Measurements from ENCODE around the gene PTAFR. TPM values are rescaled to one million over a fixed set of nuclear protein-coding genes. Genes with fewer than 3 reads are reported as not detected.
A peak's percentile ranks its signal among the peaks of the same experiment; 100 is the strongest.

The PTAFR gene
- total RNA-seq, 6 donors from 2014 or later, result 10.5 to 42.3 (median 22.0) TPM

DNA sequence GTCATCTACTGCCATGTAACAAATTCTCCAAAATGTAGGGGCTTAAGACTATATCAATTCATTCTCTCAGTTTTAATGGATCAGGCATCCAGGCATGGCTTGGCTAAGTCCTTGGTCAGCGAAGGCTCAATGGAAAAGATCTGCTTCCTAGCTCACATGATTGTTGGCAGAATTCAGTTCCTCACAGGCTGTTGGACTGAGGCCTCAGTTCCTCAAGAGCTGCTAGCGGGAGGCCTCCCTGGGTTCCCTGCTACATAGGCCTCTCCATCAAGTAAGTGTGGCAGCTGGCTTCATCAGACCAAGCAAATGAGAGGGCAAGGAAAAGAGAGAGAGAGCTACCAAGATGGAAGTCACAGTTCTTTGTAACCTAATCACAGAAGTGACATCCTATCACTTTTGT, 68.5 kb downstream of the PTAFR start:
- H3K4me3 ChIP-seq, result no peak overlapping the region
- peak overlapping the region in 1 of 4 donors; percentile 6 for H3K27ac ChIP-seq
- 86 to 90% methylated on average over 2 of the region's 2 CpGs for WGBS, 2 donors
- DNase-seq, result no peak
- ATAC-seq (ENCODE audit: low FRiP score in 2 of 2), result no peak
- no peaks in the 10 kb centered on the region for H3K36me3 ChIP-seq
- TF ChIP-seq EP300 (IDR thresholded peaks at IDR 0.05) (no peak), POLR2A (IDR thresholded peaks at IDR 0.05) (no peak)
- TF ChIP-seq, protein P1, sequence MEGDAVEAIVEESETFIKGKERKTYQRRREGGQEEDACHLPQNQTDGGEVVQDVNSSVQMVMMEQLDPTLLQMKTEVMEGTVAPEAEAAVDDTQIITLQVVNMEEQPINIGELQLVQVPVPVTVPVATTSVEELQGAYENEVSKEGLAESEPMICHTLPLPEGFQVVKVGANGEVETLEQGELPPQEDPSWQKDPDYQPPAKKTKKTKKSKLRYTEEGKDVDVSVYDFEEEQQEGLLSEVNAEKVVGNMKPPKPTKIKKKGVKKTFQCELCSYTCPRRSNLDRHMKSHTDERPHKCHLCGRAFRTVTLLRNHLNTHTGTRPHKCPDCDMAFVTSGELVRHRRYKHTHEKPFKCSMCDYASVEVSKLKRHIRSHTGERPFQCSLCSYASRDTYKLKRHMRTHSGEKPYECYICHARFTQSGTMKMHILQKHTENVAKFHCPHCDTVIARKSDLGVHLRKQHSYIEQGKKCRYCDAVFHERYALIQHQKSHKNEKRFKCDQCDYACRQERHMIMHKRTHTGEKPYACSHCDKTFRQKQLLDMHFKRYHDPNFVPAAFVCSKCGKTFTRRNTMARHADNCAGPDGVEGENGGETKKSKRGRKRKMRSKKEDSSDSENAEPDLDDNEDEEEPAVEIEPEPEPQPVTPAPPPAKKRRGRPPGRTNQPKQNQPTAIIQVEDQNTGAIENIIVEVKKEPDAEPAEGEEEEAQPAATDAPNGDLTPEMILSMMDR (IDR thresholded peaks at IDR 0.05), result no peak
- H3K4me1 ChIP-seq, result peaks cover 0 to 4% (median 1%) of the 10 kb centered on the region in 4 donors
- H3K27me3 ChIP-seq, result no peaks in the 10 kb centered on the region
- no peaks in the 10 kb centered on the region for H3K9me3 ChIP-seq

DNA sequence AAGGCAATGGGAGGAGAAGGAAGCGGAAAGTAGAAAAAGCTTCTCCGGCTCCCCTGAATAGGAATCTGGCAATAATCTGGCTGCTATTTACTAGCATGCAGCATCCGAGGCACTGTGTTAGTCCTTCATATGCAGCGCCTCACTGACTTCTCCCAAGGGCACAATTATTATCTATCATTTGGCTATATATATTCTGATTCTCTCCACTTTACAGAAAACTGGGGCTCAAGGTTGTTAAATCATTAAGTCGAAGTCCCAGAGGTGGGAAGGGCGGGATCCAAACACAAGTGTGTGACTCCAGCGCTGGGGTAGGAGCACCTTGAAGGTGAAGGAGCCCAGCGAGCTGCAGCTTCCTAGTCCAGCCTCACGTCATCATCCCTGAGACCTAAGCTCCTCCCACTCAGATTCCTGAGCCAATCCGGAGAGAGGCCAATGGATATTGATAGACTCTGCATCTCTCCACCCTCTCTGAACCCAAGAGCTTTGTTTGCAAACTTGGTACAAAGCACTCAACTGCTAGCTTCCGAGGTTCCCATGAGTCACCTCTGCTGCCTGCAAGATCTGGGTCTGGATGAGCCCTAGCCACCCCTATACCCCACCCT, 71.5 kb downstream of the PTAFR start:
- WGBS, 2 donors, result 59 to 71% methylated on average over 8 to 11 of the region's 11 CpGs
- Histone ChIP-seq H3K4me3 (peak overlapping the region in 2 of 4 donors; percentile 25 to 35), H3K27ac (peak overlapping the region in 2 of 4 donors; percentile 31 to 43), H3K4me1 (no peaks in the 10 kb centered on the region), H3K27me3 (no peaks in the 10 kb centered on the region), H3K36me3 (no peaks in the 10 kb centered on the region), H3K9me3 (no peaks in the 10 kb centered on the region)
- TF ChIP-seq POLR2A (IDR thresholded peaks at IDR 0.05), result peak in 1 of 4 donors; percentile 57
- TF ChIP-seq, protein P1 (IDR thresholded peaks at IDR 0.05), result no peak
- peak; percentile 77 to 92 for ATAC-seq (ENCODE audit: low FRiP score in 2 of 2)
- peak in 1 of 2 donors; percentile 84 for DNase-seq

DNA sequence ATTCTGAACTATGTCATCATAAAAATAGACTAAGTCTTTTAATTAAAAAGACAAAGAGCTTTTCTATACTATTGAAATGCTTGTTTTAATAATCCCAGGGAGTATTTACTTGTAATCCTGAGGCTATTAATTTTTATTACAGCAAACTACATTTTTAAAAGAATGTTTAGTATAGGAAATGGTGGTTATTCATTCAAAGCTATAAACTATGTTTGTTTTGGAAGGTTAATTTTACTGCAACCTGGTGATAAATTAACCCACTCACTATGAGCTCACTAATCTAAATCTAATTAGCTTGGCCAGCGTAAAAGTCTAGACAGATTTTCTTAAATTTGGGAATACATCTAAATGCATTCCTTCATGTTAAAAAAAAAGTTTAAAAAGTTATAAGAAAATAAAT, 74.3 kb downstream of the PTAFR start:
- ATAC-seq (ENCODE audit: low FRiP score in 2 of 2) (no peak), DNase-seq (no peak)
- Histone ChIP-seq H3K9me3 (no peaks in the 10 kb centered on the region), H3K4me1 (no peaks in the 10 kb centered on the region), H3K27ac (no peak overlapping the region), H3K36me3 (no peaks in the 10 kb centered on the region), H3K4me3 (no peak overlapping the region), H3K27me3 (no peaks in the 10 kb centered on the region)
- no peak for TF ChIP-seq POLR2A (IDR thresholded peaks at IDR 0.05)
- TF ChIP-seq, protein P1 (IDR thresholded peaks at IDR 0.05), result no peak
- no peak for TF ChIP-seq EP300 (IDR thresholded peaks at IDR 0.05)
- no peak for TF ChIP-seq POLR2AphosphoS5 (IDR thresholded peaks at IDR 0.05)
- 89 to 96% methylated on average over 1 of the region's 1 CpG for WGBS, 2 donors

DNA sequence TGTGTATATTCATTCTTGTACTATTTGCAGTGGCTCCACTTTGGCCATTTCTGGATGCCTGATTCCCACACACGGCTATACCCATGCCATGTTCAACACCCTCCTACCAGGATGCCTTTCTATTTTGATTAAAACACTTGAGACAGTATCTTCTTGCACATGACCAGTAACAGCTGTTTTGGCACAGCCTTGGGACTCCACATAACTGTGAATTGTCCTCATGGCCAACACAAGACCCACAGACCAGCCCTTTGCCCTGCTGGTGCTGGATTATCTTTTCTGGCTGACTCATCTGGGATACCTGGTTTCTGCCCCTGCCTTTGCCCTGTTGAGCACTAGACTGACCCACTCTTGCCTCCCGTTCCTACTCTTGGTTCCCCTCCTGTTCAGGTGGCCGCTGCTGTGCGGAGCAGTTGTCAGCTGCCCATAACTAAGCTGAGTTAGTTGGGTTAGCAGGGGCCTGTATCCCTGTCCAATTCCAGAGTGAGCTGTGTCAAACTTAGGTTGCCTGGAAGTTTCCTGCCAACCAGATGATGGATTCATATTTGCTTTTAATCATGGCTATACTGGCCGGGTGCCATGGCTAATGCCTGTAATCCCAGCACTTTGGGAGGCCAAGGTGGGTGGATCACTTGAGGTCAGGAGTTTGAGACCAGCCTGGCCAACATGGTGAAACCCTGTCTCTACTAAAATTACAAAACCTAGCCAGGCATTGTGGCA, 77.3 kb downstream of the PTAFR start:
- no peaks in the 10 kb centered on the region for H3K4me1 ChIP-seq
- H3K27ac ChIP-seq, result no peak overlapping the region
- ATAC-seq (ENCODE audit: low FRiP score in 2 of 2) (no peak), DNase-seq (no peak)
- TF ChIP-seq EP300 (IDR thresholded peaks at IDR 0.05) (no peak), POLR2A (IDR thresholded peaks at IDR 0.05) (no peak), POLR2AphosphoS5 (IDR thresholded peaks at IDR 0.05) (no peak)
- TF ChIP-seq, protein P1 (IDR thresholded peaks at IDR 0.05), result no peak
- H3K4me3 ChIP-seq, result no peak overlapping the region
- H3K27me3 ChIP-seq, result no peaks in the 10 kb centered on the region
- H3K9me3 ChIP-seq, result no peaks in the 10 kb centered on the region
- WGBS, 2 donors, result 89 to 94% methylated on average over 5 of the region's 5 CpGs
- no peaks in the 10 kb centered on the region for H3K36me3 ChIP-seq

Small RNAs within 50 kb of the gene (small RNA-seq; reads per million reads assigned to genes)
- 0 reads per million in 4 donors for gene RNU6-176P

Other genes starting within 250 kb of the PTAFR start
- gene SMPDL3B, start 241.7 kb downstream of the PTAFR start, total RNA-seq, result 10 to 100 TPM in 5 of 6 donors, 1 to 10 TPM in 1; 7.3 to 57.1 (median 27.2) TPM
- 10 to 100 TPM in 2 of 6 donors, 1 to 10 TPM in 4; 3.1 to 13.5 (median 8.6) TPM for gene XKR8, start 216.7 kb downstream of the PTAFR start, total RNA-seq
- gene EYA3, start 88.1 kb downstream of the PTAFR start, total RNA-seq, result 10 to 100 TPM; 15.9 to 23.4 (median 22.0) TPM
- 100 to 1,000 TPM in 2 of 6 donors, 10 to 100 TPM in 4; 50.0 to 107 (median 73.5) TPM for gene DNAJC8, start 56.3 kb upstream of the PTAFR start, total RNA-seq
- 100 to 1,000 TPM in 5 of 6 donors, 10 to 100 TPM in 1; 86.1 to 320 (median 186) TPM for gene ATP5IF1, start 59.4 kb upstream of the PTAFR start, total RNA-seq
- gene SESN2, start 82.8 kb upstream of the PTAFR start, total RNA-seq, result 10 to 100 TPM in 5 of 6 donors, 1 to 10 TPM in 1; 9.6 to 18.1 (median 14.5) TPM
- 10 to 100 TPM; 11.3 to 30.4 (median 14.6) TPM for gene MED18, start 152.3 kb upstream of the PTAFR start, total RNA-seq
- 10 to 100 TPM; 28.8 to 38.7 (median 33.9) TPM for gene PHACTR4, start 193.1 kb upstream of the PTAFR start, total RNA-seq

Measured in upper lobe of left lung (tissue), 6 donors.